Hepatocyte (in vitro differentiated cells): ENCODE measurements around the gene MEG3. TPM values are rescaled to one million over a fixed set of nuclear protein-coding genes. Genes with fewer than 3 reads are reported as not detected.
A peak's percentile ranks its signal among the peaks of the same experiment; 100 is the strongest.

Experiments used
- DNase-seq: peaks from one replicate; pipeline ENCODE4 v3.0.0-alpha.2; 2016; ENCODE audit warnings: low spot score
- H2AFZ ChIP-seq: fragments of 200-600 bp; sonication (generic); 2 replicates; pipeline ENCODE4 v1.6.0; 2016; ENCODE audit warnings: antibody characterized with exemption, mild to moderate bottlenecking
- H3K27ac ChIP-seq: fragments of 200-600 bp; sonication (generic); 2 replicates; pipeline ENCODE4 v1.5.1; 2016; ENCODE audit warnings: mild to moderate bottlenecking
- H3K27me3 ChIP-seq: fragments of 200-600 bp; sonication (generic); 2 replicates; pipeline ENCODE4 v1.6.1; 2016
- H3K36me3 ChIP-seq: fragments of 200-600 bp; sonication (generic); replicated peaks from 2 replicates; pipeline ENCODE4 v1.5.1; 2016; ENCODE audit warnings: low read depth; ENCODE audit not compliant: insufficient read depth
- H3K4me1 ChIP-seq: fragments of 200-600 bp; sonication (generic); 2 replicates; pipeline ENCODE4 v1.5.1; 2016; ENCODE audit warnings: mild to moderate bottlenecking, moderate library complexity; ENCODE audit not compliant: insufficient read depth
- H3K4me2 ChIP-seq: fragments of 200-600 bp; sonication (generic); 2 replicates; pipeline ENCODE4 v1.6.0; 2016
- H3K4me3 ChIP-seq: fragments of 200-600 bp; sonication (generic); 2 replicates; pipeline ENCODE4 v1.5.1; 2016; ENCODE audit warnings: mild to moderate bottlenecking
- H3K79me2 ChIP-seq: fragments of 200-600 bp; sonication (generic); 2 replicates; pipeline ENCODE4 v1.6.0; 2017; ENCODE audit warnings: mild to moderate bottlenecking
- H3K9me2 ChIP-seq: fragments of 200-600 bp; sonication (generic); replicated peaks from 2 replicates; pipeline ENCODE4 v1.6.0; 2017; ENCODE audit warnings: mild to moderate bottlenecking; ENCODE audit not compliant: insufficient read depth
- H3K9me3 ChIP-seq: fragments of 200-600 bp; sonication (generic); 2 replicates; pipeline ENCODE4 v1.5.1; 2016; ENCODE audit warnings: low read depth, mild to moderate bottlenecking
- H4K20me1 ChIP-seq: fragments of 200-600 bp; sonication (generic); 2 replicates; pipeline ENCODE4 v1.6.0; 2016; ENCODE audit warnings: mild to moderate bottlenecking; ENCODE audit not compliant: insufficient read depth, poor library complexity, severe bottlenecking
- CTCF ChIP-seq: fragments of 200-600 bp; sonication (generic); IDR thresholded peaks from 2 replicates; pipeline ENCODE4 v1.5.1; 2016; ENCODE audit warnings: antibody characterized with exemption, mild to moderate bottlenecking; ENCODE audit not compliant: poor library complexity
- EZH2 ChIP-seq: fragments of 200-600 bp; sonication (generic); IDR thresholded peaks from 2 replicates; pipeline ENCODE4 v1.6.1; 2016; ENCODE audit warnings: antibody characterized with exemption, mild to moderate bottlenecking, borderline replicate concordance
- EZH2phosphoT487 ChIP-seq: fragments of 200-600 bp; sonication (generic); IDR thresholded peaks from one replicate; pipeline ENCODE4 v1.6.1; 2018; ENCODE audit warnings: antibody characterized with exemption, mild to moderate bottlenecking, low read depth, moderate library complexity; ENCODE audit not compliant: unreplicated experiment, severe bottlenecking
- WGBS: methylation state at CpG from one replicate; pipeline ENCODE4 v1.1.6; 2016; ENCODE audit warnings: low lambda C conversion rate; ENCODE audit errors: missing lambda C conversion rate; 5-methylcytosine and 5-hydroxymethylcytosine counted together
- polyA plus RNA-seq: library from polyadenylated mRNA; unstranded; fragments of >200 nt; fragmentation: Nextera tagmentation; extraction: Ambion mirVana; gene quantifications from 2 replicates; pipeline ENCODE4 v1.2.1, GENCODE V29; 2016
- total RNA-seq: library from RNA; depleted of rRNA; stranded (reverse); fragments of >200 nt; gene quantifications from 2 replicates; pipeline ENCODE4 v1.2.3, GENCODE V29; 2014

The MEG3 gene
- total and polyA plus RNA-seq, 2 experiments from 2014 or later: not detected

GRCh38 chr14:100777818-100778525 lies 47.9 kb upstream of the MEG3 start:
- no peaks in the 10 kb centered on the region for H4K20me1 ChIP-seq
- H3K4me2 ChIP-seq: no peak overlapping the region
- TF ChIP-seq CTCF (no peak), EZH2 (no peak), EZH2phosphoT487 (no peak)
- H3K27me3 ChIP-seq: no peaks in the 10 kb centered on the region
- peaks cover 23% of the 10 kb centered on the region for H3K4me1 ChIP-seq
- no peak overlapping the region for H2AFZ ChIP-seq
- no peak for DNase-seq
- H3K4me3 ChIP-seq: no peak overlapping the region
- no peaks in the 10 kb centered on the region for H3K9me2 ChIP-seq
- H3K27ac ChIP-seq: peak overlapping the region; percentile 96
- H3K36me3 ChIP-seq: no peaks in the 10 kb centered on the region
- no peaks in the 10 kb centered on the region for H3K79me2 ChIP-seq
- H3K9me3 ChIP-seq: no peaks in the 10 kb centered on the region
- 81% methylated on average over 22 of the region's 22 CpGs for WGBS

- H3K36me3 ChIP-seq: no peaks in the 10 kb centered on the region
- WGBS: 95% methylated on average over 7 of the region's 7 CpGs
- no peak overlapping the region for H3K4me3 ChIP-seq
- H3K79me2 ChIP-seq: no peaks in the 10 kb centered on the region
- H2AFZ ChIP-seq: no peak overlapping the region
- H3K27me3 ChIP-seq: no peaks in the 10 kb centered on the region
- TF ChIP-seq EZH2phosphoT487 (no peak), CTCF (no peak), EZH2 (no peak)
- no peaks in the 10 kb centered on the region for H4K20me1 ChIP-seq
- H3K4me2 ChIP-seq: no peak overlapping the region
- no peaks in the 10 kb centered on the region for H3K9me3 ChIP-seq
- no peak for DNase-seq
- H3K27ac ChIP-seq: no peak overlapping the region
- H3K9me2 ChIP-seq: no peaks in the 10 kb centered on the region
- H3K4me1 ChIP-seq: peaks cover 25% of the 10 kb centered on the region
Observed at GRCh38 chr14:100778526-100778882, 47.4 kb upstream of the MEG3 start.

- no peaks in the 10 kb centered on the region for H3K79me2 ChIP-seq
- H3K4me1 ChIP-seq: peaks cover 25% of the 10 kb centered on the region
- H2AFZ ChIP-seq: no peak overlapping the region
- no peaks in the 10 kb centered on the region for H3K27me3 ChIP-seq
- no peak overlapping the region for H3K4me3 ChIP-seq
- H3K27ac ChIP-seq: no peak overlapping the region
- H4K20me1 ChIP-seq: no peaks in the 10 kb centered on the region
- no peak for DNase-seq
- no peak for TF ChIP-seq CTCF
- no peaks in the 10 kb centered on the region for H3K9me3 ChIP-seq
- no peaks in the 10 kb centered on the region for H3K36me3 ChIP-seq
- no peaks in the 10 kb centered on the region for H3K9me2 ChIP-seq
- no peak overlapping the region for H3K4me2 ChIP-seq
- WGBS: 96% methylated on average over 24 of the region's 24 CpGs
Observed at GRCh38 chr14:100778951-100779690, 46.8 kb upstream of the MEG3 start.
